IMR-90 (cell line): Measurements from ENCODE around the gene ZKSCAN1. TPM values are rescaled to one million over a fixed set of nuclear protein-coding genes. Genes with fewer than 3 reads are reported as not detected.
"Not testable (repeated sequence)": the region's sequence is repeated elsewhere in the genome, so short reads cannot be mapped to it uniquely, and the experiment has no call there.

Experiments used
- ATAC-seq: fragments of 200-7000 bp; cut with Tn5 transposase; 2 replicates; pipeline ENCODE4 v1.9.1; 2020; ENCODE audit warnings: low read depth, mild to moderate bottlenecking, moderate library complexity
- BruUV-seq: library from RNA; stranded (reverse); fragments of 400-500 nt; replicated peaks from 2 replicates; lab custom pipeline; 2021; lab: Mats Ljungman, UMichigan
- CTCF ChIA-PET: fragments of 300-600 bp; formaldehyde crosslinking; extraction: SDS; loops from one replicate; lab custom pipeline; 2021; ENCODE audit warnings: antibody characterized with exemption; lab: Yijun Ruan, JAX
- POLR2A ChIA-PET: fragments of 300-600 bp; sonication (Branson Sonifier 250); formaldehyde crosslinking; loops from one replicate; lab custom pipeline; 2022; ENCODE audit warnings: antibody characterized with exemption; ENCODE audit not compliant: unreplicated experiment; lab: Charles Lee
- DNase-seq: peaks from one replicate; pipeline ENCODE4 v3.0.0; 2013
- H2AFZ ChIP-seq: replicated peaks from 2 replicates; pipeline ENCODE3; 2013; ENCODE audit warnings: low read length, mild to moderate bottlenecking; ENCODE audit not compliant: poor library complexity
- H2AK5ac ChIP-seq: 2 replicates; pipeline ENCODE4 v1.6.1; 2013; ENCODE audit warnings: low read depth, low read length, inconsistent platforms
- H2AK9ac ChIP-seq: replicated peaks from 2 replicates; pipeline ENCODE3; 2013; ENCODE audit warnings: mild to moderate bottlenecking, low read depth, low read length, moderate library complexity; ENCODE audit not compliant: poor library complexity
- H2BK120ac ChIP-seq: 2 replicates; pipeline ENCODE4 v1.6.1; 2013; ENCODE audit warnings: low read depth, low read length, inconsistent platforms
- H2BK15ac ChIP-seq: 3 replicates; pipeline ENCODE4 v1.6.1; 2013; ENCODE audit warnings: low read depth, low read length, inconsistent platforms
- H2BK20ac ChIP-seq: 2 replicates; pipeline ENCODE4 v1.6.1; 2013; ENCODE audit warnings: low read depth, mild to moderate bottlenecking, inconsistent platforms, low read length, moderate library complexity
- H2BK5ac ChIP-seq: 2 replicates; pipeline ENCODE4 v1.6.1; 2013; ENCODE audit warnings: mild to moderate bottlenecking, low read depth, low read length, inconsistent platforms; ENCODE audit not compliant: poor library complexity, severe bottlenecking
- H3K14ac ChIP-seq: replicated peaks from 2 replicates; pipeline ENCODE4 v1.6.1; 2013; ENCODE audit warnings: low read depth, low read length, inconsistent platforms
- H3K18ac ChIP-seq: 2 replicates; pipeline ENCODE4 v1.6.1; 2013; ENCODE audit warnings: low read depth, low read length, control low read depth
- H3K23ac ChIP-seq: 2 replicates; pipeline ENCODE4 v1.6.1; 2013; ENCODE audit warnings: low read depth, low read length, inconsistent platforms
- H3K27ac ChIP-seq: 2 replicates; pipeline ENCODE4 v1.5.1; 2013; ENCODE audit warnings: mild to moderate bottlenecking, control low read depth, low read length; ENCODE audit not compliant: insufficient read depth
- H3K27me3 ChIP-seq: 2 replicates; pipeline ENCODE4 v1.6.1; 2013; ENCODE audit warnings: low read length; ENCODE audit not compliant: control insufficient read depth, insufficient read depth
- H3K36me3 ChIP-seq: 2 replicates; pipeline ENCODE4 v1.6.1; 2013; ENCODE audit warnings: low read length, mixed read lengths; ENCODE audit not compliant: control insufficient read depth, insufficient read depth
- H3K4ac ChIP-seq: 2 replicates; pipeline ENCODE4 v1.6.1; 2013; ENCODE audit warnings: low read depth, low read length, inconsistent platforms
- H3K4me1 ChIP-seq: 2 replicates; pipeline ENCODE4 v1.6.1; 2013; ENCODE audit warnings: low read length, mixed read lengths; ENCODE audit not compliant: control insufficient read depth, insufficient read depth
- H3K4me2 ChIP-seq: 2 replicates; pipeline ENCODE4 v1.6.1; 2013; ENCODE audit warnings: low read depth, mild to moderate bottlenecking, control low read depth, low read length, moderate library complexity
- H3K4me3 ChIP-seq: 2 replicates; pipeline ENCODE4 v1.5.1; 2013; ENCODE audit warnings: low read depth, mild to moderate bottlenecking, control low read depth, low read length, moderate library complexity; ENCODE audit not compliant: insufficient read depth
- H3K56ac ChIP-seq: 2 replicates; pipeline ENCODE4 v1.6.1; 2013; ENCODE audit warnings: low read length, inconsistent platforms; ENCODE audit not compliant: insufficient read depth; ENCODE audit errors: extremely low read depth
- H3K79me1 ChIP-seq, 2 experiments: 2 replicates each; pipeline ENCODE4 v1.6.1; 2013; ENCODE audit warnings: low read length in 2 of 2, inconsistent platforms in 1 of 2, low read depth in 1 of 2
- H3K9ac ChIP-seq: 2 replicates; pipeline ENCODE4 v1.6.1; 2013; ENCODE audit warnings: low read depth, low read length, control low read depth
- H3K9me1 ChIP-seq: 2 replicates; pipeline ENCODE4 v1.6.1; 2013; ENCODE audit warnings: low read length, inconsistent platforms; ENCODE audit not compliant: insufficient read depth
- H3K9me3 ChIP-seq: 2 replicates; pipeline ENCODE4 v1.6.1; 2013; ENCODE audit warnings: low read length; ENCODE audit not compliant: control insufficient read depth, insufficient read depth
- H4K20me1 ChIP-seq: 2 replicates; pipeline ENCODE4 v1.6.1; 2013; ENCODE audit warnings: low read length, inconsistent platforms; ENCODE audit not compliant: insufficient read depth
- H4K5ac ChIP-seq: 2 replicates; pipeline ENCODE4 v1.6.1; 2013; ENCODE audit warnings: mild to moderate bottlenecking, low read depth, low read length, control low read depth
- H4K8ac ChIP-seq, 2 experiments: 2 replicates each; pipeline ENCODE4 v1.6.1; 2013; ENCODE audit warnings: low read depth in 2 of 2, low read length in 2 of 2, control low read depth in 1 of 2, inconsistent platforms in 1 of 2
- H4K91ac ChIP-seq: 2 replicates; pipeline ENCODE4 v1.6.1; 2013; ENCODE audit warnings: low read depth, low read length, inconsistent platforms; ENCODE audit not compliant: insufficient read depth
- WGBS, 2 experiments: methylation state at CpG; one replicate each; pipeline versions ENCODE4 v1.1.5 to v1.1.7; 2013; ENCODE audit warnings: missing lambda C conversion rate in 2 of 2; ENCODE audit not compliant: insufficient read length in 1 of 2; ENCODE audit errors: extremely low coverage in 2 of 2; 5-methylcytosine and 5-hydroxymethylcytosine counted together
- dilution Hi-C: fragments of 300-500 bp; cut with HindIII; formaldehyde crosslinking; loops from one replicate; pipeline ENCODE4 v1.14.3; 2018; ENCODE audit warnings: low sequenced_read_pairs; ENCODE audit not compliant: unreplicated experiment
- in situ Hi-C: fragments of 300-500 bp; cut with MboI; formaldehyde crosslinking; loops from 3 replicates; pipeline ENCODE4 v1.14.3; 2019; ENCODE audit warnings: low sequenced_read_pairs, inconsistent platforms, mixed read lengths
- intact Hi-C: fragments of 100-400 bp; cut with micrococcal nuclease; formaldehyde crosslinking; loops from 2 replicates; pipeline ENCODE4 v1.10.0; 2022
- polyA plus RNA-seq, 3 experiments: library from polyadenylated mRNA; depleted of rRNA; stranded (reverse); fragments of >200 nt; gene quantifications; 2 replicates each; pipeline ENCODE4 v1.2.3, GENCODE V29; 2012; ENCODE audit warnings: low replicate concordance in 1 of 3
- total RNA-seq: library from RNA; depleted of rRNA; stranded (reverse); fragments of >200 nt; gene quantifications from 2 replicates; pipeline ENCODE4 v1.2.3, GENCODE V29; 2012

Gene ZKSCAN1
- total and polyA plus RNA-seq, 2 of the 4 experiments (the other 2 are of a cell fraction) = 13.7 to 40.7 TPM

DNA sequence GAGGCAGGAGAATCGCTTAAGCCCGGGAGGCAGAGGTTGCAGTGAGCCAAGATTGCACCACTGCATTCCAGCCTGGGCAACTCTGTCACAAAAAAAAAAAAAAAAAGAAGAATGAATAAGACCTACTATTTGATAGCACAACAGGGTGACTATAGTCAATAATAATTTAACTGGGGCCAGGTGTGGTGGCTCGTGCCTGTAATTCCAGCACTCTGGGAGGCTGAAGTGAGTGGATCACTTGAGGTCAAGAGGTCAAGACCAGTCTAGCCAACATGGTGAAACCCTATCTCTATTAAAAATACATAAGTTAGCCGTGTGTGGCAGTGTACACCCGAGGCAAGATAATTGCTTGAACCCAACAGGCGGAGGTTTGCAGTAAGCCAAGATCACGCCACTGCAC lies 41.6 kb upstream of the ZKSCAN1 start:
- H2BK5ac ChIP-seq, H4K20me1 ChIP-seq, H2BK120ac ChIP-seq, H2AK5ac ChIP-seq, dilution Hi-C loops, H3K4me2 ChIP-seq, H3K27me3 ChIP-seq, H3K4me1 ChIP-seq, H4K91ac ChIP-seq, H3K14ac ChIP-seq, intact Hi-C loops, BruUV-seq, ATAC-seq, H3K23ac ChIP-seq, H2BK20ac ChIP-seq, H3K79me1 ChIP-seq, POLR2A ChIA-PET, H3K56ac ChIP-seq, H3K36me3 ChIP-seq, H2BK15ac ChIP-seq, in situ Hi-C loops, H3K18ac ChIP-seq, H2AFZ ChIP-seq, H3K9me1 ChIP-seq, H3K4ac ChIP-seq, H3K9ac ChIP-seq, H2AK9ac ChIP-seq, H3K9me3 ChIP-seq, CTCF ChIA-PET, H4K5ac ChIP-seq, DNase-seq, H4K8ac ChIP-seq, H3K27ac ChIP-seq, H3K4me3 ChIP-seq: not testable (repeated sequence)
- no CpG with 5 or more reads among the region's 7 CpGs for WGBS, 2 experiments
